GM06990 (cell line): ENCODE data around the gene SCD5.

ENCODE experiments used
- DNase-seq: peaks from one replicate; pipeline ENCODE4 v3.0.0-alpha.2; 2011; ENCODE audit not compliant: insufficient read length; ENCODE audit errors: extremely low read depth
- H3K27me3 ChIP-seq: replicated peaks from 2 replicates; pipeline ENCODE4 v1.6.0; 2011; ENCODE audit warnings: low read length; ENCODE audit not compliant: control insufficient read depth, insufficient read depth
- H3K36me3 ChIP-seq: 2 replicates; pipeline ENCODE4 v1.5.1; 2011; ENCODE audit warnings: low read length; ENCODE audit not compliant: control insufficient read depth, insufficient read depth
- H3K4me3 ChIP-seq: replicated peaks from 2 replicates; pipeline ENCODE4 v1.5.1; 2011; ENCODE audit warnings: low read depth, mild to moderate bottlenecking, control low read depth, low read length
- TF ChIP-seq, protein P1 (sequence below): IDR thresholded peaks from 2 replicates; pipeline ENCODE4 v1.5.1; 2011; ENCODE audit warnings: low read length, control low read depth, mild to moderate bottlenecking, inconsistent platforms; ENCODE audit not compliant: insufficient read depth, poor library complexity, severe bottlenecking

Gene SCD5

GRCh38 chr4:82638479-82638878, 160.1 kb downstream of the SCD5 start:
- no peak for DNase-seq

GRCh38 chr4:82630079-82630478, 168.5 kb downstream of the SCD5 start:
- no peaks in the 10 kb centered on the region for H3K36me3 ChIP-seq
- no peak for DNase-seq
- no peaks in the 10 kb centered on the region for H3K27me3 ChIP-seq
- TF ChIP-seq, protein P1, sequence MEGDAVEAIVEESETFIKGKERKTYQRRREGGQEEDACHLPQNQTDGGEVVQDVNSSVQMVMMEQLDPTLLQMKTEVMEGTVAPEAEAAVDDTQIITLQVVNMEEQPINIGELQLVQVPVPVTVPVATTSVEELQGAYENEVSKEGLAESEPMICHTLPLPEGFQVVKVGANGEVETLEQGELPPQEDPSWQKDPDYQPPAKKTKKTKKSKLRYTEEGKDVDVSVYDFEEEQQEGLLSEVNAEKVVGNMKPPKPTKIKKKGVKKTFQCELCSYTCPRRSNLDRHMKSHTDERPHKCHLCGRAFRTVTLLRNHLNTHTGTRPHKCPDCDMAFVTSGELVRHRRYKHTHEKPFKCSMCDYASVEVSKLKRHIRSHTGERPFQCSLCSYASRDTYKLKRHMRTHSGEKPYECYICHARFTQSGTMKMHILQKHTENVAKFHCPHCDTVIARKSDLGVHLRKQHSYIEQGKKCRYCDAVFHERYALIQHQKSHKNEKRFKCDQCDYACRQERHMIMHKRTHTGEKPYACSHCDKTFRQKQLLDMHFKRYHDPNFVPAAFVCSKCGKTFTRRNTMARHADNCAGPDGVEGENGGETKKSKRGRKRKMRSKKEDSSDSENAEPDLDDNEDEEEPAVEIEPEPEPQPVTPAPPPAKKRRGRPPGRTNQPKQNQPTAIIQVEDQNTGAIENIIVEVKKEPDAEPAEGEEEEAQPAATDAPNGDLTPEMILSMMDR = no peak
- H3K4me3 ChIP-seq = no peak overlapping the region

More at GRCh38 chr4:82638479-82638878, 160.1 kb downstream of the SCD5 start:
- TF ChIP-seq, protein P1 = no peak
- no peaks in the 10 kb centered on the region for H3K27me3 ChIP-seq
- no peaks in the 10 kb centered on the region for H3K36me3 ChIP-seq
- H3K4me3 ChIP-seq = no peak overlapping the region

GRCh38 chr4:82629238-82630000, 169.2 kb downstream of the SCD5 start:
- H3K36me3 ChIP-seq = no peaks in the 10 kb centered on the region
- no peak overlapping the region for H3K4me3 ChIP-seq
- H3K27me3 ChIP-seq = no peaks in the 10 kb centered on the region
- TF ChIP-seq, protein P1 = no peak
- DNase-seq = no peak

- Histone ChIP-seq H3K27me3 (no peaks in the 10 kb centered on the region), H3K4me3 (no peak overlapping the region), H3K36me3 (no peaks in the 10 kb centered on the region)
- no peak for DNase-seq
- TF ChIP-seq, protein P1 = no peak
These were observed 172.2 kb downstream of the SCD5 start for GRCh38 chr4:82626251-82626868.

- Histone ChIP-seq H3K27me3 (no peaks in the 10 kb centered on the region), H3K4me3 (no peak overlapping the region), H3K36me3 (no peaks in the 10 kb centered on the region)
- no peak for DNase-seq
- TF ChIP-seq, protein P1 = no peak
These were observed 173.8 kb downstream of the SCD5 start for GRCh38 chr4:82624819-82625218.
